NCI-H1105 (cell line): ENCODE data around the gene KLC1.

Experiments
- DNase-seq: peaks from one replicate; lab custom pipeline; 2025; lab: John Stamatoyannopoulos, UW

The KLC1 gene

DNA sequence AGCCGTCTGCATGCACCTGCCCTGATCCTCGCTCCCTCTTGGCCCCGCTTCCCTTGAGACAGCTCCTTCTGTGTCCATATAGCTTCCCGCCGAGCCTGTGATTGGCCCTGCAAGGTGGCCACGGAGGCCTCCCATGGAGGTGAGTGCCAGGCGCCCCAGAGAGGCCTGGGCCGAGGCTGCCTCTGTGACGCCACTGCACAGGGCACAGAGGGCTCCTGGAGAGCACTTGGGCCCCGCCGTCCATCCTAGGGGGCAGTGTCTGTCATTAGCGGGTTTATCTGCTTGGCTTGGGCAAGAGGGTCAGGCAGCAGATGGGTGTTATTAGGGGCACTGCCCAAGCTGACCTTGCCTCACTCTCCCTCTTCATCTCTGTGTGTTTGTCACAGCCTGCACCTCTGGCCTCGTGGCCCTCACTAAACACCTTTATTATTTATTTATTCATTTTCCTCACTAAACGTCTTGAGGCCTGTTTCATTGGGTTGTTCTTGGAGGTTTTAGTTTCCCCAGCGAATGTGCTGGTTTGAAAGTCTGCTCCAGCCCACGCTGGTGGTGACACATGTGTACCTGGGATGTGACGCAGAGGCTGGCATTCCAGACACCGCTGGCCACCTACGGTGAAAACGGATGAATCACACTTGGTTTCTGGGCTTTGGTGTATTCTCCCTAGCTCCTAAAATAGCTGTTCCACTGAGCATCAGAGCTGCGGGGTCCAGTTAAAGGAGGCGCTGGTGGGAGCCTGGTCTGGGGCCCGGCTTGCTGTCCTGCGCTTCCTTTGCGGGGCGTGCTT lies 92.5 kb downstream of the KLC1 start:
- DNase-seq, result no peak

- no peak for DNase-seq
Observed at GRCh38 chr14:103723748-103724081, 94.7 kb downstream of the KLC1 start.

DNA sequence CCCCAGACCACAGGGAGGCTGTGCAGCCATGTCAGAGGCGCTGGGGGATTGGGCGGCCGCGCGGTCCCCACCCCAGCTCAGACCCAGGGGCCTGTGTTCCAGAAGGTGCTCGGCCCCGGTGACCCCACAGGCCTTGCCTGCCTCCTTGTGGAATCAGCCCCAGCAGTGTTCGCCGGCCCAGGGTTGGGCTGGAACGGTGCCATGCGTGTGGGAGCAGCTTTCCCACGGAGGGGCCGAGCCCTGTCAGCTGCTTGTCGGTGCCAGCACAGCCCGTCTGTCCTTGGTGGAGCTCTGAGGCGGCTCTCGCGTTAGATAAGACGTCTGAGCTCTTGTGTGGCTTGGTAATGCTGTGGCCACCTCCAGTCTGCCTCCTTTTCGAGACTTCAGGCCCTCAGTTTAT lies 95.1 kb downstream of the KLC1 start:
- DNase-seq, result no peak

DNA sequence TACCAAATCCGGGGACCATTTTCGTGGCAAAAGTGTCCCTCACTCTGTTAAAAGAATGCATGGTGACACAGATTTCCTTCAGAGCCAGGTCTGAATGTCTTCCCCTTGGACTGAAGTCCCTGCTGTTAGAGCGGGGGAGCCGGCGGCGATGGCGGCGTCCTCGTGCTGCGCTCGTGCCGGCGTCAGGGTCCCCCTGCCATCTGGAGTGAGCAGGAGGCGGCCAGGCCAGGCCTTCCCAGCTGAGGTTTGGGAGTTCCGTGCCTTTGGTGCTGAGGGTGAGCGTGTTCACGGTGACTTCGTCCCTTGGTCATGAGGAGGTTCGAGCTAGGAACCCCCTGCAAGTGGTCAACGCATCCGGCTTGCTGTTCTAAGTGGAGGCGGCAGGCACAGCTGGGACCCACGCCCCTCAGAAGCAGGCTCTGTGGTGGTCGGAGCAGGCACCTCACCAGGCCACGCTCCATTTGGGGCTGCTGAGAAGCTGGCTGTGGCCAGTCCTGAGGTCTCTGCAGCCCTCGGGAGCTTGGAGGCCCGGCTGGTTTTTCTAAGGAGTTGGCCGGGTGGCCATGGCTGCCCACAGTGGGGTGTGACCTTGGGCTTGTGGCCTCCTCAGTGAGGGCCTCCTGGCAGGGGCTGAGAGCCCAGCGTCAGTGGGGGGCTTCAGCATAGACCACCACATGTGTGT lies 96.1 kb downstream of the KLC1 start:
- no peak for DNase-seq

- no peak for DNase-seq
Observed at GRCh38 chr14:103725739-103726395, 96.9 kb downstream of the KLC1 start.

DNA sequence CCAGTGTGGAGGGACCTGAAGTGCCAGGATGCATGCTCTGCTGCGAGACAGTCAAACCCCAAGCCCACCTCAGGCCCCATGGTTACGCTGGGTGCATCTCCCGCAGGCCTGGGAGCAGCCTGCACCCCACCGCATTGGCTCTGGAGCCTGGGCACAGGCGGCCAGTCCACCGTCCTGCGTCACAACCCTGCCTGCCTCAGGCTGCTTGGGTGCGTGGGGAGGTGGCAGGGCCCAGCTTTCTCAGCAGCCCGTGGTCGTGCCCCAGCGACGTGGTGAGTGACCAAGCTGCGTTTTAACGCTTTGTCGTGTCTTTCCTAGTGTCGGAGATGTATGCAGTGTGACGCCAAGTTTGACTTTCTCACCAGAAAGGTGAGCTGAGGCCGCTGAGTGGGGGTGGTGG lies 97.5 kb downstream of the KLC1 start:
- no peak for DNase-seq

GRCh38 chr14:103727313-103727980 lies 98.4 kb downstream of the KLC1 start:
- DNase-seq, result no peak

GRCh38 chr14:103728141-103728540 lies 99.1 kb downstream of the KLC1 start:
- DNase-seq, result no peak

DNA sequence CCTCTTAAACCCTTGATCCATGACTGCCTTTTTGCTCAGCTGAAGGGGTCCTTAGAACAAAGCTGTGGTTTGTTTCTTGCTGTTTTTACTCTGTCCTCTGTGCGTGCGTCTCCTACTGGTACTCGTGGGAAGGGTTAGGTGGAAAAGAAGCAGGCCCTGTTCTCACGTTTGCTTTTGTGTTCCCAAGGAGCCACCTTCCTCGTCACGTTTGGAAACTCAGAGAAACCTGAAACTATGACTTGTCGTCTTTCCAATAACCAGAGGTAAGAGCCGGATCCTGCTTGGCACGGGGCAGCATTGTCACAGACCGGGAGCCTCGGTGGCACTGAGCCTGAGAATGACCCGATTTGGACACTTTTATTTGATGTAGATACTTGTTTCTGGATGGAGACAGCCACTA lies 99.7 kb downstream of the KLC1 start:
- peak; percentile 7 for DNase-seq

DNA sequence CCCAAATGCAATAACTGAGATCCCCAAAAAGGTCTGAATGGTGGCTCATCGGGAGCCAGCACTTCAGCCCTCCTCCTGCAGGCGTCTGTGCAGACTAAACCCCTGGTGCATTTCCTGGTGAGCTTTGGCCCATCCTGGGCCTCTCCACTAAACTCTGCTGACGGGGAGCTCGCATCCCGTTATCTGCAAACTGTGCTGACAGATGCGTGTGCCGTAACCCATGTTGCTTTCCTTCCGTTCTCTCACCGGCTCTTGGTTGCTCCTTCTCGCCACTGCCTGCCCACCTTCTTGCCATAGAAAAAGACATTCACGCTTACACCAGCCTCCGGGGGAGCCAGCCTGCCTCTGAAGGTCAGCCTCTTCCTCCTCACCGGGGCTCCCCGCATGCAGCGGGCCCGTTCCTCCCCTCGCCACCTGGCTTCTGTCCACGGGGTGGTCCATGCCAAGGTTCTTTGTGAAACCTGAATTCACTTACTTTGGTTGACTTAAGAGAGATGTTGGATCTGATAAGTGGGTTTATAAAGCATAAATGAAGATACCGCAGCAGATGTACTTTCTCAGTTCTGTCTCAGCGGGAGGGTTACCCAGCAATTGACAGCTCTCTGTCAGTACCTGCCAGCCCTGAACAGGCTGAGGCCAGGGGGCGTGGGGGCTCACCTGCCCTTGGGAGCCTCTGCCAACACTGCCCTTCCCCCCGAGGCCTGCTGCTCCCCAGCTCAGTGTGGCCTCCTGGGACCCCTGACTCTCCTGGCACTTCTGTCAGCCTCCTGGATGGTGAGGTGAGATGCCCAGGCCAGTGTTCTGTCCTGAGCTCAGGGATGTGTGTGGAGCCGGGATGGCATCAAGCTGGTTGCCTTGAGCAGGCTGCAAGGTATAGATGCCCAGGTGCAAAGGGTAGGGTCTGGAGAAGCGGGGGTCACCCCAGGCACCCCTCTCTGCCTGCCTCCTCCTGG lies 100.8 kb downstream of the KLC1 start:
- DNase-seq, result peak; percentile 48

DNA sequence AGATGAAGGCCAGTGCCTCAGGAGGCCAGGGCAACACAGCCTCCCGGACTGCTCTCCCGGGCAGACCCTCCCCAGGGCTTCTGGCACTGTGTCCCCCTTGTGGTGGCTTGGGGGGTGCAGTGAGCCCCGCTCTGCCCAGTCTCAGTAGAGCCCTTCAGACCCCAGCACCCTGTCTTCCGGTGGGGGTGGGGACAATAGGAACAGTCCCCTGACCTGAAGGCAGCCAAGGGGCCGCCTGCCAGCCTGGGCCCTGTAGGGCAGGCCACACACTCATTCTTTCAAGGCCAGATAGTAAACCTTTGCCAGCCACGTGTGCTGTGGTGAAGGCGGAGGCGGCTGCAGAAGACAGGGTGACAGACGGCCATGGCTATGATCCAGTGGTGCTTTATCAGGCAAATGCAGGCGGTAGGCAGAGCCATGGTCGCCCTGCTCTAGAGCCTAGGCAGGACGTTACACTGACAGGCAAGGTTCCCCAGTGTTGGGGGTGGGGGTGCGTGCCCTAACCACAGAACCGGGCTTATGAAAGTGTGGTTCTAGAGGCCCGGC lies 101.6 kb downstream of the KLC1 start:
- DNase-seq, result no peak

GRCh38 chr14:103731481-103731880 lies 102.5 kb downstream of the KLC1 start:
- DNase-seq, result no peak

- no peak for DNase-seq
Observed at GRCh38 chr14:103731916-103732867, 103.2 kb downstream of the KLC1 start.

GRCh38 chr14:103732868-103733620 lies 104.0 kb downstream of the KLC1 start:
- DNase-seq, result no peak

DNA sequence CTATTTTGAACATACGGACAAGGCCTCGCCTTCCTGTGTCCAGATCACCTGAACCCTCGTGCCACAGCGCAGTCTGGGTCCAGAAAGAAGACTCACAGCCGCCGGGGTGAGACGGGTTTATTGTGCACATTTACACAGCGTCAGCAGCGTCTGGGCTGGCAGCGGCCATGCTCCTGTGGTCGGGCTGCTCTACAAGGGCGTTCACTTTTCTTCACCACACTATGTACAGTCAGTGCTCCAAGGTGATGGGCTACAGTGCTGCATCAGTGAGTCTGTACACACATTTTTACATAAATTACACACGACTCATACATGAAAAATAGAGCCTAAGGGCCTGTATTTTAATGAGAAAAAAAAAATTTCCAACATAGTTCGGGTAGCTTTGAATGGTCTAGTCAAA lies 104.6 kb downstream of the KLC1 start:
- DNase-seq, result no peak

DNA sequence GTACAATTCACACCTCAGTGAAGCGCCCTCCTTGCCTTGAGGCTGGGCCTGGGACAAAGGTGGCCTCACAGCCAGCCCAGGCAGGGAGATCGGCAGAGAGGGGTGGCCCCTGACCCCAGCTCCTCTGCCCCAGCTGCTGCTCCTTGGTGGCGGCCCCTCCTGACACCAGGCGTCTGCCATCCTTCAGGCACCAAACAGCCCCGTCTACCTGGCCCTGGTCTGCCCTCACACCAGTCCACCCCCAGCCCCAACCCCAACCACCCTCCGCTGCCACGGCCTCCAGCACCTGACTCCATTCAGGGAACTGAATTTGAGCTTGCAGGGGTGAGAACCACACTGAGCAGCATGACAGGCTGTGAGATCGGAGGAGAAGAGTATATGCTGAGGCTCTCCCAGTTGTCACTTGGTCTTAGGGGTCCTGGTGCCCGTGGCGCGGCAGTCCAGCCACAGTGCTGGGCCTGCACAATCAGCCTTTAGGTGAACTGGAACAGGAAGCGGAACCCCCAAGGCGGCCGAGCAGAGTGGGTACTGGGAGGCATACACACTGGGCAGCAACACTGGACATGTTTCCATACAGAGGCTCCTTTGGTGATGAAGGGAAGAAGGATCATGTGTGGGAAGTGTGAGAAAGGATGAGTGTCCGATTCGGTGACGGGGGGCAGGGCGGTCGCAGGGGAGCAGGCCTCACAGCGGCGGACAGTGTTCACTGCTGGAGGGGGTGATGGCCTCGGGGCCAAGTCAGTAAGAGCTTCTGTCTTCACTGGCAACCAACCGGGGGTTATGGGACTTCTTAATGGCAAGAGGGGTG lies 105.3 kb downstream of the KLC1 start:
- no peak for DNase-seq

- no peak for DNase-seq
Observed at GRCh38 chr14:103735022-103735421, 106.0 kb downstream of the KLC1 start.

DNA sequence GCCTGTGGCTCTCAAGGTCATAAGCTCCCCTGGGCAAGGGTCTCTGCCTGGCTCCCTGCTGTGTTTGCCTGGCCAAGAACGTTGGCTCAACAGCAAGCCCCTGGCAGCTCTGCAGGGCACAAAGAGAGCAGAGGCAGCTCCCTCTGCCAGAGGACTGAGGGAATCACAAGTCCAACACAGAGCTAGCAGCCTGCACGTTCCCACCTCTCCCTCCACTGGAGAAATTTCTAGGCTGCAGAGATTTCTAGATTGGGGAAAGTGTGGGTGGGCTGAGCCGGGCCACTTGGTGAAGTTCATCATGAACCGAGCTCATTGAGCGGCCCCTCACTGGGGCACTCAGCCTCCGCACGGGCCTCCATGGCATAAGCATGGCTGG lies 106.4 kb downstream of the KLC1 start:
- DNase-seq, result no peak
